ENCODE results near the gene RAD9A.

GRCh38 chr11:67376063-67376820 lies 15.5 kb upstream of the RAD9A start:
- TF ChIP-seq CTCF (IDR thresholded peaks at IDR 0.05; ENCODE audit: insufficient read depth, low read depth, low read length) (no peak), EZH2 (IDR thresholded peaks at IDR 0.05; ENCODE audit: insufficient read depth, low read length) (no peak)

All from astrocyte (in vitro differentiated cells and primary cell).